T47D (cell line): Measurements from ENCODE around the gene SLC2A13.
"Not testable (repeated sequence)": the region's sequence is repeated elsewhere in the genome, so short reads cannot be mapped to it uniquely, and the experiment has no call there.

Source experiments
- DNase-seq, 2 experiments: peaks; one replicate each; pipeline versions ENCODE4 v3.0.0 to v3.0.0-alpha.2; 2011 to 2012; ENCODE audit warnings: low read depth in 1 of 2, low spot score in 1 of 2
- JUND ChIP-seq: IDR thresholded peaks from 2 replicates; pipeline ENCODE4 v1.6.1; 2012; ENCODE audit warnings: low read depth
- in situ Hi-C: cut with HindIII; loops from 2 replicates; pipeline ENCODE4 v1.10.0; 2016; ENCODE audit warnings: low sequenced_read_pairs, low pct_unique_long_range_greater_than_20kb

The SLC2A13 gene

DNA sequence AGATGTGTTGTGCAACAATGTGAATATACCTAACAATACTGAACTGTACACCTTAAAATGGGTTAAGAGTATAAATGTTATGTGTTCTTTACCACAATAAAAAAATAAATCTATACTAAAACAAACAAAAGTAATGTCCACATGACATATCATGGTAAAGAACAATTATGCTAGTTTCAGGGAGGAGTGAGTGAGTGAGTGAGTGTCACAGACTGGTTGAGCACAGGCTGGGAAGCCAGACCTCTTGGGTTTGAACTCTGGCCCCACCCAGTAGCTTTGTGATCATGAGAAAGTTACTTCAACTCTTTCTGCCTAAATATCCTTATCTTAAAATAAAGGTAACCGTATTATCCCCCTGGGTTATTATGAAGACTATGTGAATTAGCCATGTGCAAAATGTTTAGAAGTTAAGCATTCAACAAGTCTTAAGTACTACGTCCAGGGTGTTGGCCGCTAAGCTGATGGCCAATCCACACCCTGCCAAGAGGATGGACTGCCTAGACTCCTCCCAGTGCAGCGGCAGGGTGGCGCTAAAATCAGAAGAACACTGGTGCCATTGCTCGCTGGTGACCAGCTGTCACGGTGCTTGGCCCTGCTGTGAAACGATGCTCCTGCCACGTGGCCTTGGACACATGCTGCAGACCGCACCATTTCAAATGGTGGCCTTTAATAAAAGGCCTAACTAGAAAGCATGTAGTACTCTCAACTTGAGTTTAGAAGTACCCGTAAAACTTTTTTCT is 7.3 kb downstream of the SLC2A13 start:
- no peak for DNase-seq
- in situ Hi-C loops, result no loop called here
- no peak for TF ChIP-seq JUND

DNA sequence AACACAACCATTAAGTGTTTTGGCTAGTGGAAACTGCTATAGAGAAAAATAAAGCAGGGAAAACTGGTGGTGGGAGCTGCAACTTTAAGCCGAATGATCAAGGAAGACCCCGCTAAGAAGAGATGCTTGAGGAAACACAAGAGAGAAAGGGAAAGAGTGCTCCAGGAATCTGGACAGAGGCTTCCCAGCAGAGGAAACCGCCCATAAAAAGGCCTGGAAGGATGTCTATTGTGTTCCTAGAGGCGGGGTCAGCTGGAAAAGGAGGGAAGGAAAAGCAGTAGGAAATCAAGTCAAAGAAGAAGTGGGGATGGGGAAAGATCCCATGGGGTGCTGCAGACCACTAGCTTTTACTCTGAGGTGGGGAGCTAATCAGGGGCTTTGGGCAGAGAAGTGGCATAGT is 12.4 kb downstream of the SLC2A13 start:
- in situ Hi-C loops, result no loop called here
- TF ChIP-seq JUND, result no peak

DNA sequence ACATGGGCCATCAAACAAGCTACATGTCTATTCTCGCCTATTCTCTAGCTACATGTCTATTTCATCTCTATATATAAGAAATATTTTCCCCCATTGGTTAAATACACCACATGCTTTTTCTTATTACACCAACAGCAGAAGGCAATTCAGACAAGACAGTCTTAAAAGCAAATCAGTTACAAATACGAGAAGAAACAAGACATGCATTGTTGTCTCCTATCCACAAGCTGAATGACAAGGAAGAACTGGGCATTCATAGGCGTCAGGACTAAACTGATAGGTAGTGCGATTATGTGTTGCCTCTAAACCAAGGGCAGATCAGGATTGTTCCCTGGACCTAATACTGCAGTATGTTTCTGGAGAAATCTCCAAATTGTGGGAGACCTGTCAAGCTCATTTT is 19.4 kb downstream of the SLC2A13 start:
- DNase-seq, result no peak
- in situ Hi-C loops, result no loop called here
- TF ChIP-seq JUND, result no peak

More for the DNA sequence above, 12.4 kb downstream of the SLC2A13 start:
- DNase-seq, result no peak

DNA sequence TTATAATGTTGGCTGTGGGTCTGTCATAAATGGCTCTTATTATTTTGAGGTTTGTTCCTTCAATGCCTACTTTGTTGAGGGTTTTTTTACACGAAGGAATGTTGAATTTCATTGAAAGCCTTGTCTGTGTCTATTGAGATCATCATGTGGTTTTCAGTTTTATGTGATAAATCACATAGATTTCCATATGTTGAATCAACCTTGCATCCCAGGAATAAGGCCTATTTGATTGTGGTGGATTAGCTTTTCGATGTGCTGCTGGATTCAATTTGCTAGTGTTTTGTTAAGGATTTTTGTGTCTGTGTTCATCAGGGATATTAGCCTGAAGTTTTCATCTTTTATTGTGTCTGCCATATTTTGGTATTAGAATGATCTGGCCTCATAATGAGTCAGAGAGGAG is 27.6 kb downstream of the SLC2A13 start:
- no peak for TF ChIP-seq JUND
- DNase-seq, result no peak
- in situ Hi-C loops, result no loop called here

DNA sequence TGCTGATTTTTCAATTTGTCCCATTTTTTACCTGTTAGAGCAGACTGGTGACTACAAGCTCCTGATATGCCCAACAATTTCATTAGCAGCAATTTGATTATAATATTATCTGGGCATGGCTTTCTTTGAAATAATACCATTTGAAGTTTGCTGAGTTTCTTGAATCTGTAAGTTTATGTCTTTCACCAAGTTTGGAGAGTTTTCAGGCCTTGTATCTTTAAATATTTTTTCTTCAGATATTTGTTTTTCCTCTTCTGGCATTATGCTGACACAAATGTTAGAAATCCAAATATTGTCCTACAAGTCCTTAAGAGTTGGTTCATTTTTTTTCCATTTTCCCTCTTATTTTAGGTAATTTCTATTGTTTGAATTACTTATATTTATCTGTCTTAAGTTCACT is 30.4 kb downstream of the SLC2A13 start:
- TF ChIP-seq JUND, result no peak
- DNase-seq, result no peak
- in situ Hi-C loops, result no loop called here

DNA sequence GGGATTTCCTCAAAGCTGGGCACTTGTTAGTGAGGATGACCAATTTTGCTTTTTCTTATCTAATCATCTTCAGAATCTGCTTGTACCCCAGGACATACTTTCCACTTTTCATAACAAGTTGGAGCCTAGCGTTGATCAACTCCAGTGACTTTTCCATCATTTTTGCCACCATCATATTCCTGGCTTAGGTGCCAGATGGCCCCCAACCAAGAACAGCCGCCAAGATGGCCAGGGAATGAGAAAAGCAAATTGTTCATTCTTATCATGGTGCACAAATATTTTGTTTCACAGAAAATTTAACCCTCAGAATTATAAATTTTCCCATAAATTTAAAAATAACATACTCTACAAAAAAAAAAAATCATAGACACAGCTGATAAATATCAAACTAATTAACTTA is 37.5 kb downstream of the SLC2A13 start:
- DNase-seq, result no peak
- TF ChIP-seq JUND, result no peak
- in situ Hi-C loops, result no loop called here

DNA sequence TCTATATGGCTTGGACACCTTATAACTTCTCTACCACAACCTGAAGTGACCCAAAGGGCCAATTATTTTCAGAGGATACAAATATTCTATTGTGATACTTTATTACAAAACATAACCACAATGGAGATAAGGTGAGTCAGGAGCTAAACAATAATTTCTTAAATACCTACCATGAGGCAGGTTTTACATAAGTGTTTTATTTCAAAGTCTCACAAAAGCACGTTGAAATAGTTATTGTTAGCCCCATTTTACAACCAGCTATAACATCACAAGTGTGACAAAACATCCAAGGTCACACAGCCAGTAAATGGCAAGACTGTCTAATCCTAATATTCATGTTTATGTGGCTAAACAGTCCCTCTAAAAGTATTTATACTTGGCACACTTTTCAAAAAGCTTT is 40.2 kb downstream of the SLC2A13 start:
- TF ChIP-seq JUND, result no peak
- no peak for DNase-seq
- in situ Hi-C loops, result no loop called here

DNA sequence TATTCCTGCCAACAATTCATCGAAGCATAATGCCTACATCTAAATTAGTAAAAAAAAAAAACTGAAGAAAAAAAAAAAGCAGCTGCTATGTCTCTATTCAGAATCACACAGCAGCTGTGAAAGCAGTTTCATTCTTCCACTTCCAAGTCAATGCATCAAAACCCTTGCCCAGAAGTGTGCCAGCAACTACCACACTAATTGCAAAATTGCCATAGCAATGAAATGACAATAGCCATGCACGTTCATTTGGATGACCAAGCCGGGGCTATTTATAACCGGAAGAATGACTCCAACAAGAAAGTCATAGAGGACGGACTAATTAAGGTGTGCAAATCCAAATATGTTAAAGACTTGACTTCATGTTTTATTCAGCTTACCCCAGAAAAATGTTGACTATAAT is 42.5 kb downstream of the SLC2A13 start:
- in situ Hi-C loops, result no loop called here
- TF ChIP-seq JUND, result no peak
- no peak for DNase-seq

DNA sequence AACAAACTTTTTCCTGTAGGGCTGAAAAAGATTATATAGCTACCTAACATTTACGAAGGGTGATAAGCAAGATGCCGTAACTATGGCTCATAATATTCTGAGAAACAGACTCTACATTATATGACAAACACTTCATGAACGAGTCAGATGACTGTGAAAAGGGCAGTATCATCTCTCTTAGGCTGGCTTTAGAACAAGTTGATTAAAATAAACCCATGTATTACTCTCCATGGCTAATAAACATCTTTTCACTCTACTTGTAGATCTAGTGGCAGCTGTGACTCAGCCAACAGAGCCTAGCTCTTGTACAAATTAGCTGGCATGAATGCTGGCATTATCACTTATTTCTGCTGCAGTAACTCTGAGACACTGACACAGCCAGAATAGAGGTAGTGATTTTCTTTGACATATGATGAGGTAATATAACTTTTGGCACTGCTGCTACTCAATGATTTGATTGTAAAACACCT is 47.1 kb downstream of the SLC2A13 start:
- DNase-seq, result no peak
- no peak for TF ChIP-seq JUND

DNA sequence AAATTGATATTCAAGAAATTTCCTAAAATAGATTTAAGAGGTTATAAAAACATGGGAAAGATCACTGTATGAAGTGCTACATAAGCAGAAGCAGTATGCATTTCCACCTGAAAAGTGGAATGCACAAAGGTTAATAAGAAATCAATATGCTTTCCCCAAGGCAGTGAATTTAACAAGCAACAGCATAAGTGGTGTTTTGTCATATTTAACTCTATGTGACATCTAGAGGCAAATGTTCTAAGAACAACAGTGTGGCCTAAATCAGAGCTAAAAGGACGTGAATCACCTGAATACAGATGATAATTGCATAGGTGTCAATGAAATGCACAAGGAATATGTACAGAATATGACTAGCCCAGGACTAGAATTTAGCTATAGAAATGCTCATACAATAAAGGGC is 49.5 kb downstream of the SLC2A13 start:
- no peak for DNase-seq
- in situ Hi-C loops, result no loop called here
- TF ChIP-seq JUND, result no peak

More for the DNA sequence above, 47.1 kb downstream of the SLC2A13 start:
- in situ Hi-C loops, result no loop called here

DNA sequence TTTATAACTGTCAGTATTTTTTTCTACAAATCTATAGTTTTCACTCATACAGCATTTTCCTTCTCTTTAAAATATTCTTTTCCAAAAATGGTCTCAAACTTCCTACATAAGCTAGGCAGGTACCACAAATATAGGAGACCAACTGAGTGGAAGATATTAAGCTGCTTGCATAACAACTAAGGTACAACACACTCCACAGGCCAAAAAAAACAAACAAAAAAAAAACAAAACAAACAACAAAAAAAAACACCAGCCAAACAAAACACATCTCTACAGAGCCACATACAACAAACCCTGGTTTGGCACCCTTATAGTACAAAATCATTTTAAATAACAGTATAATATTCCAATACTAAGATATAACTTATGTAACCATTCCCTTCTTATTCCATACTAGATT is 50.1 kb downstream of the SLC2A13 start:
- no peak for DNase-seq
- TF ChIP-seq JUND, result no peak
- in situ Hi-C loops, result no loop called here

DNA sequence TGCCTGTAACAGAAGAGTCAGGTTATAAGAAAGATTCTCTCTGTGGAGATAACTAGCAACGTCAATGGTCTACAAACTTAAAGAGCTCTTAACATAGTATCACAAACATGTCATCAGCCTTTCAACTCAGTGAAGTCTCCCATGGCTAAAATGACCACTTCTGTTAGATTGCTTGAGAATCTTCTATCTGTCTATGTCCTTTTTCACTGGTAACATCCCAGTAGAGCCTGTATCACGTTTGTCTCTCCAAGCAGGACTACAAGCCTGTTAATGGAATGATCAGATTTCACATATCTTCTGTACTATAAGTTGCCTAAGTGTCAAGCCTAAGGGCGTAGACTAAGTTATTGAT is 50.7 kb downstream of the SLC2A13 start:
- TF ChIP-seq JUND, result no peak
- DNase-seq, result no peak
- in situ Hi-C loops, result no loop called here

DNA sequence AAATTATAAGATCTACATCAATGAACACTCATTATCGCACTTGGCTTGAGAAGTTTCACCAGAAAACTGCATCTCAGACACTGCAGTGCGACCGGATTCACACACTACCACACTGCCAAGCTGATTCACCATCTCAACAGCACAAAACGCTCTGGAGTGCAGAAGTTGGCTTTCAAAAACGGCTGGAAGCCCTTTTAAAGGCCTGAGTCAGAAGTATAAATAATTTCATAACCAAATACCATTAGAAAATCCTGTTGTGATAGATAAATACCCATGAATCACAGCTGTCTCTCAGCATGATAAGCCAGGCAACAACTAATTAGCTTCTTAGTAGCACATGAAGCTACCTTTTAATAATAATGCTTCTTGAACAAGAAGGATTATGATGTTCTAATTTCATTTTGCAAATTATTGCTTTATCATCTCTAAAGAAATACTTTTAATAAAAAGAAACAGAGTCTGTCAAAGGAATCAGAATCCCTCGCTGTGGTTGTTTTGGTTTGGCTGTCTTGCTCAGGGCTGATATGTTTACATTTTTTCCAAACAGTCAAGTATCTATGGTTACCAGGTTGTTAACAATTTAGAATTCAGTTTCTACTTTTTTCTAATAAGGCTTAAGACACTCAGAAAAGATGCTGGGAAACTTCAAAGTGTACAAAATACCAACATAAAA is 51.2 kb downstream of the SLC2A13 start:
- TF ChIP-seq JUND, result no peak
- in situ Hi-C loops, result no loop called here
- DNase-seq, result no peak

DNA sequence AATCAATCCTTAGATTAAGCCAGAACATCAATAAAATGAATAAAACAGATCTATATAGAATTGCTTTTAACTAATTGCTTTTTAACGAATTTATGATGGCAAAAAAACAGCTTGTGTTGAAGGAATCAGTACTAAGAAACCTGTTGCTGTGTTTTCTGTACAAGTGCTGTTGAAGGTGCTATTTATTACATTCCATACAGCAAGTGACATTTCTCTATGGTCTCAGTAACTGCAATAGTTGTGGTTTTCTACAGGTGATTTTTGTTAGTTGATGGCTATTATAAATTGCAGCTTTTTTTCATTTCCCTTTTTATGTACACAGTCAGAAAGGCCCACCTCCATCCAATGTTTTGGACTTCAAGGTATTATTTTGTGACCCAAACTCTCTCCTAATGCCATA is 56.6 kb downstream of the SLC2A13 start:
- TF ChIP-seq JUND, result no peak
- no peak for DNase-seq
- in situ Hi-C loops, result no loop called here

DNA sequence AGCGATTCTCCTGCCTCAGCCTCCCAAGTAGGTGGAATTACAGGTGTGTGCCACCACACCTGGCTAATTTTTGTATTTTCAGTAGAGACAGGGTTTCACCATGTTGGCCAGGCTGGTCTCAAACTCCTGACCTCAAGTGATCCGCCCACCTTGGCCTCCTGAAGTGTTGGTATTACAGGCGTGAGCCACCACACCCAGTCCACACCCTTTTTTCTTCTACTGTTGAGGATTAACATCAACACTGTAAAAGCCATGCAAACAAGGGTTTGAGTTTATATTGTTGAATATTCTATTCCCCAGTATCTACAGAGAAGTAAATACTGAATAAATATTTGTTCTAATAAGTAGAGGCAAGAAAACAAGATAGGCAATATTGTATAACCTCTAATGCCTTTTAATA is 58.9 kb downstream of the SLC2A13 start:
- DNase-seq, in situ Hi-C loops: not testable (repeated sequence)
